GM19467 (cell line): ENCODE measurements around the gene U2SURP.
"Not testable (repeated sequence)": the region's sequence is repeated elsewhere in the genome, so short reads cannot be mapped to it uniquely, and the experiment has no call there.

Experiments
- ATAC-seq: cut with Tn5 transposase; IDR thresholded peaks from one replicate; pipeline ENCODE4 v1.9.1; 2021; ENCODE audit warnings: mild to moderate bottlenecking, moderate library complexity; ENCODE audit not compliant: unreplicated experiment

U2SURP gene

GRCh38 chr3:143068059-143068458, 66.7 kb downstream of the U2SURP start:
- no peak for ATAC-seq

GRCh38 chr3:143070977-143071551, 69.7 kb downstream of the U2SURP start:
- no peak for ATAC-seq

- ATAC-seq = no peak
These were observed 70.4 kb downstream of the U2SURP start for GRCh38 chr3:143071776-143072175.

GRCh38 chr3:143072298-143073020, 71.1 kb downstream of the U2SURP start:
- ATAC-seq = not testable (repeated sequence)

- not testable (repeated sequence) for ATAC-seq
These were observed 72.2 kb downstream of the U2SURP start for GRCh38 chr3:143073541-143073940.

- not testable (repeated sequence) for ATAC-seq
These were observed 72.6 kb downstream of the U2SURP start for GRCh38 chr3:143073983-143074382.

- ATAC-seq = no peak
These were observed 77.5 kb downstream of the U2SURP start for GRCh38 chr3:143078883-143079282.

- no peak for ATAC-seq
These were observed 78.8 kb downstream of the U2SURP start for GRCh38 chr3:143080196-143080595.

- no peak for ATAC-seq
These were observed 80.0 kb downstream of the U2SURP start for GRCh38 chr3:143081365-143081764.

GRCh38 chr3:143081844-143082778, 80.7 kb downstream of the U2SURP start:
- ATAC-seq = peak; percentile 76

- no peak for ATAC-seq
These were observed 82.4 kb downstream of the U2SURP start for GRCh38 chr3:143083781-143084180.

- ATAC-seq = peak; percentile 65
These were observed 83.7 kb downstream of the U2SURP start for GRCh38 chr3:143084856-143085731.

GRCh38 chr3:143088835-143089234, 87.5 kb downstream of the U2SURP start:
- ATAC-seq = no peak

- no peak for ATAC-seq
These were observed 88.6 kb downstream of the U2SURP start for GRCh38 chr3:143089965-143090364.

- no peak for ATAC-seq
These were observed 89.1 kb downstream of the U2SURP start for GRCh38 chr3:143090486-143090885.

- ATAC-seq = no peak
These were observed 89.8 kb downstream of the U2SURP start for GRCh38 chr3:143090976-143091837.

GRCh38 chr3:143092191-143092590, 90.8 kb downstream of the U2SURP start:
- ATAC-seq = no peak

- no peak for ATAC-seq
These were observed 94.4 kb downstream of the U2SURP start for GRCh38 chr3:143095813-143096212.

- ATAC-seq = no peak
These were observed 96.8 kb downstream of the U2SURP start for GRCh38 chr3:143098032-143098764.
